HepG2 (cell line): ENCODE results near the gene KIF22. TPM values are rescaled to one million over a fixed set of nuclear protein-coding genes. Genes with fewer than 3 reads are reported as not detected.
A peak's percentile ranks its signal among the peaks of the same experiment; 100 is the strongest.

Experiments
- ARNTL ChIP-seq: sonication (generic); formaldehyde crosslinking; IDR thresholded peaks from 2 replicates; pipeline ENCODE4 v1.4.0; 2020; ENCODE audit warnings: mild to moderate bottlenecking, missing genetic modification reagents
- FOXA1 ChIP-seq, 2 experiments: fragments of 450-650 bp in 1 of 2; sonication (generic) in 1 of 2; formaldehyde crosslinking in 1 of 2; IDR thresholded peaks; 2 replicates each; pipeline versions ENCODE4 v1.4.0 to v1.6.1; 2016 to 2020; ENCODE audit warnings: missing genetic modification reagents in 1 of 2
- JUN ChIP-seq: sonication (generic); formaldehyde crosslinking; IDR thresholded peaks from 2 replicates; pipeline ENCODE4 v1.4.0; 2020; ENCODE audit warnings: mild to moderate bottlenecking, missing genetic modification reagents
- KLF9 ChIP-seq: IDR thresholded peaks from 2 replicates; pipeline ENCODE4 v1.6.1; 2016; ENCODE audit warnings: low read depth
- NFKBIZ ChIP-seq: IDR thresholded peaks from 2 replicates; pipeline ENCODE4 v1.6.1; 2018; ENCODE audit warnings: missing genetic modification reagents, missing compliant biosample characterization
- PHF21A ChIP-seq: sonication (generic); formaldehyde crosslinking; IDR thresholded peaks from 2 replicates; pipeline ENCODE4 v1.5.0; 2020; ENCODE audit warnings: mild to moderate bottlenecking, missing genetic modification reagents
- PHF5A ChIP-seq: IDR thresholded peaks from one replicate; pipeline ENCODE4 v1.6.1; 2018; ENCODE audit warnings: low read depth, missing genetic modification reagents; ENCODE audit not compliant: unreplicated experiment
- RARG ChIP-seq: sonication (generic); formaldehyde crosslinking; IDR thresholded peaks from 2 replicates; pipeline ENCODE4 v1.4.0; 2020; ENCODE audit warnings: low read depth, mild to moderate bottlenecking, missing genetic modification reagents
- RBFOX2 ChIP-seq: fragments of 200-400 bp; formaldehyde crosslinking; IDR thresholded peaks from 2 replicates; pipeline ENCODE4 v1.6.1; 2017; ENCODE audit warnings: low read depth, mild to moderate bottlenecking, low read length
- SMARCC2 ChIP-seq: fragments of 450-650 bp; IDR thresholded peaks from 2 replicates; pipeline ENCODE4 v1.6.1; 2017; ENCODE audit warnings: antibody characterized with exemption, mild to moderate bottlenecking
- TEAD3 ChIP-seq: optimal IDR thresholded peaks from 2 replicates; pipeline ENCODE3; 2016; ENCODE audit warnings: borderline replicate concordance
- XRCC5 ChIP-seq: fragments of 200-400 bp; formaldehyde crosslinking; optimal IDR thresholded peaks from 2 replicates; pipeline ENCODE3; 2017; ENCODE audit warnings: mild to moderate bottlenecking, low read length
- ZNF143 ChIP-seq: sonication (generic); formaldehyde crosslinking; IDR thresholded peaks from 2 replicates; pipeline ENCODE4 v1.4.0; 2020; ENCODE audit warnings: missing genetic modification reagents
- ZNF207 ChIP-seq: fragments of 450-650 bp; IDR thresholded peaks from 2 replicates; pipeline ENCODE4 v1.6.1; 2016; ENCODE audit warnings: antibody characterized with exemption, borderline replicate concordance
- ZNF30 ChIP-seq: sonication (generic); formaldehyde crosslinking; IDR thresholded peaks from 2 replicates; pipeline ENCODE4 v1.5.0; 2020; ENCODE audit warnings: mild to moderate bottlenecking, missing genetic modification reagents
- ZNF468 ChIP-seq: sonication (generic); formaldehyde crosslinking; IDR thresholded peaks from 2 replicates; pipeline ENCODE4 v1.8.0; 2022; ENCODE audit warnings: mild to moderate bottlenecking, moderate library complexity, missing genetic modification reagents
- ZNF501 ChIP-seq: sonication (generic); formaldehyde crosslinking; IDR thresholded peaks from 2 replicates; pipeline ENCODE4 v1.5.1; 2020; ENCODE audit warnings: mild to moderate bottlenecking, moderate library complexity, missing genetic modification reagents
- ZNF749 ChIP-seq: sonication (generic); formaldehyde crosslinking; IDR thresholded peaks from 2 replicates; pipeline ENCODE4 v1.8.0; 2022; ENCODE audit warnings: mild to moderate bottlenecking, missing genetic modification reagents, moderate library complexity, borderline replicate concordance
- ZNF766 ChIP-seq: sonication (generic); formaldehyde crosslinking; IDR thresholded peaks from 2 replicates; pipeline ENCODE4 v1.5.0; 2020; ENCODE audit warnings: missing genetic modification reagents, borderline replicate concordance
- ZNF891 ChIP-seq: sonication (generic); formaldehyde crosslinking; IDR thresholded peaks from 2 replicates; pipeline ENCODE4 v1.5.0; 2020; ENCODE audit warnings: mild to moderate bottlenecking, missing genetic modification reagents
- polyA plus RNA-seq, 8 experiments: library from polyadenylated mRNA; depleted of rRNA in 3 of 8; stranded (reverse) in 7 of 8; unstranded in 1 of 8; fragments of >200 nt; fragmentation: Illumina TruSeq in 4 of 8; extraction: Trizol in 4 of 8; gene quantifications; 2 replicates each; pipeline versions ENCODE4 v1.2.1 to v1.2.3, GENCODE V29; 2011 to 2016; ENCODE audit warnings: low read depth in 4 of 8, missing spikeins in 1 of 8, mixed read lengths in 1 of 8; ENCODE audit not compliant: insufficient read depth in 1 of 8
- total RNA-seq, 5 experiments: library from RNA; depleted of rRNA; stranded (reverse); fragments of >200 nt; fragmentation: Illumina TruSeq; extraction: Trizol; gene quantifications; 2 replicates each; pipeline ENCODE4 v1.2.3, GENCODE V29; 2016; ENCODE audit warnings: low read depth in 1 of 5
- TF ChIP-seq, protein P1 (sequence below): sonication (generic); formaldehyde crosslinking; IDR thresholded peaks from 2 replicates; pipeline ENCODE4 v1.5.0; 2020; ENCODE audit warnings: mild to moderate bottlenecking, missing genetic modification reagents, moderate library complexity
- TF ChIP-seq, protein P2 (sequence below): sonication (generic); formaldehyde crosslinking; IDR thresholded peaks from 2 replicates; pipeline ENCODE4 v1.8.0; 2022; ENCODE audit warnings: mild to moderate bottlenecking, missing genetic modification reagents, borderline replicate concordance
- TF ChIP-seq, protein P3 (sequence below): IDR thresholded peaks from 2 replicates; pipeline ENCODE4 v1.6.1; 2012; ENCODE audit warnings: inconsistent platforms
- TF ChIP-seq, protein P4 (sequence below): sonication (generic); formaldehyde crosslinking; IDR thresholded peaks from 2 replicates; pipeline ENCODE4 v1.4.0; 2020; ENCODE audit warnings: missing genetic modification reagents

The KIF22 gene
- total and polyA plus RNA-seq, 2 of the 13 experiments (the other 11 are each of a cell fraction or from before 2014, with no cell fraction given): 95.8 to 118 TPM

DNA sequence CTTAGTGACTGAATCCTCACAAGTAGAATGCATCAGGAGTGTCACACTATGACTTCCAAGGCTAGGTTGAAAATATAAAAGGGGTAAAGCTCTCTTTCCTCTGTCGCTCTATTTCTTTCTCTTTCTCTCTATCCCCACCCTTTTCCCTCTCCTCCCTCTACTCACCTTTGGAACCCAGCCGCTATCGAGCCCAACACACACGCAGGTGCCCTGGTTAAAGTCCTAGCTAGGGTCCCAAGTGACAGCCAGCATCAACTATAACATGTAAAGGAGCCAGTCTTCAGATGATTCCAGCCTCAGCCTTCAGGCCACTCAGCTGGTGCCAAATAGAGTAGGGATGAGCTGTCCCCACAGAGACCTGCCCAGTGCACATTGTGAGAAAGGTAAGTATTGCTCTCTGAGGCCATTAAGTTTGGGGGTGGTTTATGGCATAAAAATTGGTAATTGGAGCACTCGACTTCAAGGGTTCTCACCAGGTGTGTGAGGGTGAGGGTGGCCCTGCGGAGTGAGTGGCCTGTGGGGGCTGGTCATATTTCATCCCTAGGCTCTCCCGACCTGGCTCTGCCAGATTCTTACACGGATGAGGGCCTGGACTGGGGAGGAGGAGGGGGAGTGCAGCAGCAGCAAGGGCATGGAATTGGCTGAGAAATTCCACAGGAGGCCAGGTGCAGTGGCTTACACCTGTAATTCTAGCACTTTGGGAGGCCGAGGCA is 29.8 kb upstream of the KIF22 start (continued):
- TF ChIP-seq, protein P1, sequence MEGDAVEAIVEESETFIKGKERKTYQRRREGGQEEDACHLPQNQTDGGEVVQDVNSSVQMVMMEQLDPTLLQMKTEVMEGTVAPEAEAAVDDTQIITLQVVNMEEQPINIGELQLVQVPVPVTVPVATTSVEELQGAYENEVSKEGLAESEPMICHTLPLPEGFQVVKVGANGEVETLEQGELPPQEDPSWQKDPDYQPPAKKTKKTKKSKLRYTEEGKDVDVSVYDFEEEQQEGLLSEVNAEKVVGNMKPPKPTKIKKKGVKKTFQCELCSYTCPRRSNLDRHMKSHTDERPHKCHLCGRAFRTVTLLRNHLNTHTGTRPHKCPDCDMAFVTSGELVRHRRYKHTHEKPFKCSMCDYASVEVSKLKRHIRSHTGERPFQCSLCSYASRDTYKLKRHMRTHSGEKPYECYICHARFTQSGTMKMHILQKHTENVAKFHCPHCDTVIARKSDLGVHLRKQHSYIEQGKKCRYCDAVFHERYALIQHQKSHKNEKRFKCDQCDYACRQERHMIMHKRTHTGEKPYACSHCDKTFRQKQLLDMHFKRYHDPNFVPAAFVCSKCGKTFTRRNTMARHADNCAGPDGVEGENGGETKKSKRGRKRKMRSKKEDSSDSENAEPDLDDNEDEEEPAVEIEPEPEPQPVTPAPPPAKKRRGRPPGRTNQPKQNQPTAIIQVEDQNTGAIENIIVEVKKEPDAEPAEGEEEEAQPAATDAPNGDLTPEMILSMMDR (CRISPR knock-in tag): no peak
- TF ChIP-seq, protein P2, sequence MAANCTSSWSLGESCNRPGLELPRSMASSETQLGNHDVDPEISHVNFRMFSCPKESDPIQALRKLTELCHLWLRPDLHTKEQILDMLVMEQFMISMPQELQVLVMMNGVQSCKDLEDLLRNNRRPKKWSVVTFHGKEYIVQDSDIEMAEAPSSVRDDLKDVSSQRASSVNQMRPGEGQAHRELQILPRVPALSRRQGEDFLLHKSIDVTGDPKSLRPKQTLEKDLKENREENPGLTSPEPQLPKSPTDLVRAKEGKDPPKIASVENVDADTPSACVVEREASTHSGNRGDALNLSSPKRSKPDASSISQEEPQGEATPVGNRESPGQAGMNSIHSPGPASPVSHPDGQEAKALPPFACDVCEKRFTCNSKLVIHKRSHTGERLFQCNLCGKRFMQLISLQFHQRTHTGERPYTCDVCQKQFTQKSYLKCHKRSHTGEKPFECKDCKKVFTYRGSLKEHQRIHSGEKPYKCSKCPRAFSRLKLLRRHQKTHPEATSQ: no peak
- no peak for TF ChIP-seq RBFOX2
- no peak for TF ChIP-seq ZNF143
- no peak for TF ChIP-seq KLF9 (CRISPR knock-in tag)
- TF ChIP-seq ZNF30 (CRISPR knock-in tag): no peak
- peak; percentile 14; the same call in 1 of the 2 replicates for TF ChIP-seq ARNTL (CRISPR knock-in tag)
- peak; percentile 41 for TF ChIP-seq XRCC5
- no peak for TF ChIP-seq ZNF749 (CRISPR knock-in tag)
- TF ChIP-seq SMARCC2: no peak
- 0 out of 2 replicates have a peak, but pooled peaks have one; percentile 33 for TF ChIP-seq ZNF891
- 0 out of 2 replicates have a peak, but pooled peaks have one; percentile 41 for TF ChIP-seq ZNF501 (CRISPR knock-in tag)
- TF ChIP-seq ZNF766 (CRISPR knock-in tag): no peak
- TF ChIP-seq PHF5A (CRISPR knock-in tag): no peak
- TF ChIP-seq, protein P3, sequence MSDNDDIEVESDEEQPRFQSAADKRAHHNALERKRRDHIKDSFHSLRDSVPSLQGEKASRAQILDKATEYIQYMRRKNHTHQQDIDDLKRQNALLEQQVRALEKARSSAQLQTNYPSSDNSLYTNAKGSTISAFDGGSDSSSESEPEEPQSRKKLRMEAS: no peak
- TF ChIP-seq, protein P4, sequence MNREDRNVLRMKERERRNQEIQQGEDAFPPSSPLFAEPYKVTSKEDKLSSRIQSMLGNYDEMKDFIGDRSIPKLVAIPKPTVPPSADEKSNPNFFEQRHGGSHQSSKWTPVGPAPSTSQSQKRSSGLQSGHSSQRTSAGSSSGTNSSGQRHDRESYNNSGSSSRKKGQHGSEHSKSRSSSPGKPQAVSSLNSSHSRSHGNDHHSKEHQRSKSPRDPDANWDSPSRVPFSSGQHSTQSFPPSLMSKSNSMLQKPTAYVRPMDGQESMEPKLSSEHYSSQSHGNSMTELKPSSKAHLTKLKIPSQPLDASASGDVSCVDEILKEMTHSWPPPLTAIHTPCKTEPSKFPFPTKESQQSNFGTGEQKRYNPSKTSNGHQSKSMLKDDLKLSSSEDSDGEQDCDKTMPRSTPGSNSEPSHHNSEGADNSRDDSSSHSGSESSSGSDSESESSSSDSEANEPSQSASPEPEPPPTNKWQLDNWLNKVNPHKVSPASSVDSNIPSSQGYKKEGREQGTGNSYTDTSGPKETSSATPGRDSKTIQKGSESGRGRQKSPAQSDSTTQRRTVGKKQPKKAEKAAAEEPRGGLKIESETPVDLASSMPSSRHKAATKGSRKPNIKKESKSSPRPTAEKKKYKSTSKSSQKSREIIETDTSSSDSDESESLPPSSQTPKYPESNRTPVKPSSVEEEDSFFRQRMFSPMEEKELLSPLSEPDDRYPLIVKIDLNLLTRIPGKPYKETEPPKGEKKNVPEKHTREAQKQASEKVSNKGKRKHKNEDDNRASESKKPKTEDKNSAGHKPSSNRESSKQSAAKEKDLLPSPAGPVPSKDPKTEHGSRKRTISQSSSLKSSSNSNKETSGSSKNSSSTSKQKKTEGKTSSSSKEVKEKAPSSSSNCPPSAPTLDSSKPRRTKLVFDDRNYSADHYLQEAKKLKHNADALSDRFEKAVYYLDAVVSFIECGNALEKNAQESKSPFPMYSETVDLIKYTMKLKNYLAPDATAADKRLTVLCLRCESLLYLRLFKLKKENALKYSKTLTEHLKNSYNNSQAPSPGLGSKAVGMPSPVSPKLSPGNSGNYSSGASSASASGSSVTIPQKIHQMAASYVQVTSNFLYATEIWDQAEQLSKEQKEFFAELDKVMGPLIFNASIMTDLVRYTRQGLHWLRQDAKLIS (CRISPR knock-in tag): no peak
- TF ChIP-seq NFKBIZ (CRISPR knock-in tag): no peak
- no peak for TF ChIP-seq RARG (CRISPR knock-in tag)
- no peak for TF ChIP-seq FOXA1 (IDR thresholded peaks at IDR 0.05)
- TF ChIP-seq FOXA1 (CRISPR knock-in tag; IDR thresholded peaks at IDR 0.05): no peak
- TF ChIP-seq ZNF207: no peak
- no peak for TF ChIP-seq ZNF468 (CRISPR knock-in tag)
- TF ChIP-seq JUN (CRISPR knock-in tag): no peak
- no peak for TF ChIP-seq TEAD3 (CRISPR knock-in tag)
- TF ChIP-seq PHF21A (CRISPR knock-in tag): peak; percentile 50; the same call in 1 of the 2 replicates
